Right atrium auricular region (tissue), 2 donors: ENCODE data around the gene EFEMP2. TPM values are rescaled to one million over a fixed set of nuclear protein-coding genes. Genes with fewer than 3 reads are reported as not detected.

Source experiments
- DNase-seq: peaks from one replicate; pipeline ENCODE4 v3.0.0-alpha.2; 2019; ENCODE audit warnings: low spot score
- H3K27ac ChIP-seq, 2 donors: fragments of 200-600 bp; sonication (generic); 1 replicate in 1 of 2; 2 replicates in 1 of 2; pipeline ENCODE4 v1.5.1; 2016 to 2019
- H3K27me3 ChIP-seq, 2 donors: fragments of 200-600 bp; sonication (generic); one replicate each; pipeline versions ENCODE4 v1.5.1 to v1.6.0; 2017 to 2019
- H3K36me3 ChIP-seq: fragments of 200-600 bp; sonication (generic); one replicate; pipeline ENCODE4 v1.5.1; 2016
- H3K4me1 ChIP-seq, 2 donors: fragments of 200-600 bp; sonication (generic); one replicate each; pipeline versions ENCODE4 v1.5.1 to v1.6.0; 2017 to 2019
- H3K4me3 ChIP-seq, 2 donors: fragments of 200-600 bp; sonication (generic); 1 replicate in 1 of 2; 2 replicates in 1 of 2; pipeline ENCODE4 v1.5.1; 2017 to 2019; ENCODE audit warnings: mild to moderate bottlenecking in 1 of 2, moderate library complexity in 1 of 2
- H3K9me3 ChIP-seq, 2 donors: fragments of 200-600 bp; sonication (generic); one replicate each; pipeline ENCODE4 v1.5.1; 2019
- CTCF ChIP-seq, 2 donors: fragments of 200-600 bp; sonication (generic); IDR thresholded peaks; one replicate each; pipeline ENCODE4 v1.5.1; 2019; ENCODE audit warnings: antibody characterized with exemption in 2 of 2
- total RNA-seq, 2 donors: library from RNA; depleted of rRNA; stranded (reverse); fragments of >200 nt; gene quantifications; one replicate each; pipeline ENCODE4 v1.1.0, GENCODE V29; 2016

Gene EFEMP2
- total RNA-seq, 2 donors from 2014 or later: 117 to 156 TPM

- DNase-seq: peak; percentile 84
- Histone ChIP-seq H3K4me1 (peaks cover 0 to 45% of the 10 kb centered on the region in 2 donors), H3K27ac (peak overlapping the region; percentile 96), H3K9me3 (no peaks in the 10 kb centered on the region), H3K4me3 (peak overlapping the region; percentile 98 to 100), H3K36me3 (peaks cover 47% of the 10 kb centered on the region), H3K27me3 (no peaks in the 10 kb centered on the region)
- TF ChIP-seq CTCF (IDR thresholded peaks at IDR 0.05): no peak
Measured at GRCh38 chr11:65856689-65857499, 15.7 kb downstream of the EFEMP2 start.

GRCh38 chr11:65855927-65856363 is 16.7 kb downstream of the EFEMP2 start:
- Histone ChIP-seq H3K27ac (peak overlapping the region in 1 of 2 donors; percentile 96), H3K4me3 (peak overlapping the region in 1 of 2 donors; percentile 98)

DNA sequence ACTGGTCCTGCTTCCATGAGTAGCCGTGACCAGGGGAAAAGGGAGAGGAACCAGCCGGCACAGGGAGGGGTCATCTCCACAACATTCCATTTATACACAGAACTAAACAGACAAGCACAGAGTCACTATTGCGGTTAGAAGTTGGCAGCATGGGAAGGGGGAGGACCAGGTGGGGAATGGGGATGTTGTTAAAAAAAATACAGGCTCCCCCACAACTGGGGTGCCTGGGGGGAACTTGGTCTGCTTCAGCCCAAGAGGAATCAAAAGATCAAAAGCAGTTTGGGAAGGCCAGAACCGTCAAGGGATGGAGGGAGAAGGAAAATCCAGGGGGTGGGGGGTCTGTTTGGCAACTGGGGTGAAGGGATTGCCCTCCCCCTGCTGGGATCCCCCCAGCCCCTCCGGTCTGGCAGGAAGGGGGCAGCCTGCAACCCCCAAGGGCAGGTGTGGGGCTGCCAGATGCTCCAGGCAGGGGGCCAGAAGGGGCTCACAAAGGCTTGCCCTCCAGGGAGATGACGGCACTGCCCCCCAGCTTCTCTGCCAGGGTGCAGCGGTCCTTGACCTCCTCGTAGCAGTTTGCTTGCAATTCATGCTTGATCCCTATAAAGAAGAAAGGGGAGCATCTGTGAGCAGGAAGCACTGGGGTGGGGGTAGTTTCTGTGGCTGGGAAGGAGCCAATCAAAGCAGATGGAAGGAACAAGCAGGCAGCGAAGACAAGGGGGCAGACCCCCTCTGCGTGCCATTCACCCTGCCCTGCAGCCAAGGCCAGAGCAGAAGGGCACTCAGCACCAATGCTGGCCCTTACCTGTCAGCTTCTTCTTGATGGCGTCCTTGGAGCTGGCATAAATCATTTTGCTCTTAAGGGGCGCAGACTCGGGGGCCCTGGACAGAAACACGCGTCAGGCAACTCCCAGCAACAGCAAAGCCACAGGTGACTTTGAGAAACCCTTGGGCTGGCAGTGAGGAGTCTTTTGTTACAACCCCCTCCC is 17.5 kb downstream of the EFEMP2 start:
- Histone ChIP-seq H3K4me3 (no peak overlapping the region), H3K4me1 (peaks cover 0 to 35% of the 10 kb centered on the region in 2 donors), H3K9me3 (peaks cover 0 to 7% of the 10 kb centered on the region in 2 donors), H3K36me3 (peaks cover 53% of the 10 kb centered on the region), H3K27me3 (no peaks in the 10 kb centered on the region), H3K27ac (no peak overlapping the region)
- TF ChIP-seq CTCF (IDR thresholded peaks at IDR 0.05): no peak
- DNase-seq: no peak

More at GRCh38 chr11:65855927-65856363, 16.7 kb downstream of the EFEMP2 start:
- no peak for TF ChIP-seq CTCF (IDR thresholded peaks at IDR 0.05)
- H3K36me3 ChIP-seq: peaks cover 50% of the 10 kb centered on the region
- DNase-seq: no peak
- H3K27me3 ChIP-seq: no peaks in the 10 kb centered on the region
- H3K9me3 ChIP-seq: peaks cover 0 to 7% of the 10 kb centered on the region in 2 donors
- H3K4me1 ChIP-seq: peaks cover 0 to 36% of the 10 kb centered on the region in 2 donors

DNA sequence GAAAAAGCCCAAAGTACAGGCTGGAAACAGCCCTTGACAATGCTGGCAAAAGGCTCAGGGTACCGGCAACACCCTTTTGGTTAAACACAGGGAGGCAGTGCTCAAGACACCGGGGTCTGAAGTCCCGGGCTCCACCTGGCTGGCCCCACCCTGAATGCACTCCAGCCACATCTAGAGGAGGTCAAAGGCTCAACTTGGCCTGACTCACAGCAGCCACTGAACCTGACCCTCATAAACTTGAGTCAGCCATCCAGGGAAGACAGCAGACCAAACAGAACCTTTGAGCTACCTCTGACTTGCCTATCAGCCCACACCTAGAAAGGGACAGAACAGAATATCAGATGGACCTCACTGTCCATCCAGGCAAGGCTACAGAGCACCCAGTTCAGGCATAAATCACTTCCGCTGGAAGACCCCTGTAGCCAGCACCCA is 18.4 kb downstream of the EFEMP2 start:
- H3K27ac ChIP-seq: no peak overlapping the region
- peaks cover 0 to 7% of the 10 kb centered on the region in 2 donors for H3K9me3 ChIP-seq
- no peaks in the 10 kb centered on the region for H3K27me3 ChIP-seq
- H3K36me3 ChIP-seq: peaks cover 53% of the 10 kb centered on the region
- no peak for TF ChIP-seq CTCF (IDR thresholded peaks at IDR 0.05)
- DNase-seq: no peak
- no peak overlapping the region for H3K4me3 ChIP-seq
- H3K4me1 ChIP-seq: peaks cover 0 to 29% of the 10 kb centered on the region in 2 donors

DNA sequence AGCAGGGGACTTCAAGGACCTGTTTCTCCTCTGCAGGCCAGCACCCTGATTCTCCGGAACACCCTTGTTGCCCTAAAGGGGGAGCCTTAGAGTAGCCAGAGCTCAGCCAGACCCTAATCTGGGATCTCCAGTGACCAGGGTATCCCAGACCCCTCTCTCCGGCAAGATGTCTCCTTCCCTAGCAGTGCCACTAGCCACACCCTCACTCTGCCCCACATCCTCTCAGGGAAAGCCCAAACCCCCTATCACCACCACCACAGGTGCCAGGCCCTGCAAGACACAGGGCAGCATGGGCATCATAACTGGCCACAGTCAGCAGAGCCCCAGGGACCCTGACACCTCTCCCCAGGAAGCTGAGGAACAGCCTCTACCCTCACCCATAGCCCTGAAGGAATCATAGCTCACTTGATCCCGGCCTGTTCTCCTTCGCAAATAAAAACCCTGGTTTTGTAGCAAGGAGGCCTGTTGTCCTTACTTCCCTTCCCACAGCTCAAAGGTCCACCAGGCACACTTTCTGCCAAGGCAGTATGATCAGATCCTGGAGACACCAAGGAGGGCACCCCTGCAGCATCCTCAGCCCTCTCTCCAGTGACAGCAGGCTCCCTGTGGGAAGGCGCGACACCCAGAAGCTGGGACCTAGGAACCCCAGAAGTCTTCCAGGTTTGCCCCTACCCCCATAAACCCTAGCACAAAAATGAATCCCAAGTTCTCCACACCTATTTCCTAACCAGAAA is 19.2 kb downstream of the EFEMP2 start:
- DNase-seq: no peak

More for the DNA sequence above, 19.2 kb downstream of the EFEMP2 start:
- H3K4me1 ChIP-seq: peaks cover 0 to 21% of the 10 kb centered on the region in 2 donors
- H3K4me3 ChIP-seq: no peak overlapping the region
- no peak overlapping the region for H3K27ac ChIP-seq
- no peak for TF ChIP-seq CTCF (IDR thresholded peaks at IDR 0.05)
- no peaks in the 10 kb centered on the region for H3K27me3 ChIP-seq
- H3K9me3 ChIP-seq: peaks cover 0 to 7% of the 10 kb centered on the region in 2 donors
- peaks cover 53% of the 10 kb centered on the region for H3K36me3 ChIP-seq
